Measurements from ENCODE around the gene CCZ1. TPM values are rescaled to one million over a fixed set of nuclear protein-coding genes. Genes with fewer than 3 reads are reported as not detected.
"Not testable (repeated sequence)": the region's sequence is repeated elsewhere in the genome, so short reads cannot be mapped to it uniquely, and the experiment has no call there.

CCZ1 gene
- total and polyA plus RNA-seq, 9 of the 15 experiments (the other 6 are each of a cell fraction or from before 2014, with no cell fraction given): 34.5 to 94.6 (median 78.1) TPM

DNA sequence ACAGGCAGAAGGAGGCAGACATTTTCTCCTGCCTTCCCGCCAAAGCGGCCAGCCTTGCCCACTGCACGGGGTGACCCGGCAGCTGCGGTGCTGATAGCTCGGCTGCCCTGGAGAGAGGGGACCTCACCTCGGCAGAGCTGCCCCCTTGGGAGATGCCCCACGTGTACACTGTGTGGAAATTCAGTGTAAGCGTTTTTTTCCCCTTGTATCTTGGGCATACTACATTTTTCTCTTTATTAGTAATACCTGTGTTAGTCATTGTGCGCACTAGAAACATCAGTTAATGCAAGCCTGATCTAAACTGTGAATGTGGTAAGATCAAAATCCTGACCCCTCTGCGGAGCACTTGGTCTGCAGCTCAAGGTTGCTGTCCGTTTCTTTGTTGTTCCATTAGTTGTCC lies 26.1 kb downstream of the CCZ1 start:
- POLR2A ChIA-PET; H3K36me3 ChIP-seq (ENCODE audit: control insufficient read depth, insufficient read depth, low read length); H4K20me1 ChIP-seq (replicated peaks; ENCODE audit: control insufficient read depth, insufficient read depth, low read length); H2AFZ ChIP-seq (ENCODE audit: low read depth, low read length); H3K27ac ChIP-seq (ENCODE audit: extremely low read depth, low read depth, low read length); H3K4me1 ChIP-seq (replicated peaks in 1 of 2; ENCODE audit: control insufficient read depth in 2 of 2, insufficient read depth in 2 of 2, low read length in 2 of 2); FAIRE-seq; H3K9me3 ChIP-seq (replicated peaks; ENCODE audit: control insufficient read depth, insufficient read depth, low read depth, low read length); H3K9ac ChIP-seq (ENCODE audit: insufficient read depth in 1 of 2, low read depth in 2 of 2, low read length in 2 of 2); ATAC-seq; intact Hi-C loops (cut with micrococcal nuclease); H3K4me3 ChIP-seq; DNase-seq (ENCODE audit: extremely low read depth in 1 of 4, low spot score in 3 of 4); H3K27me3 ChIP-seq (ENCODE audit: control insufficient read depth in 2 of 2, insufficient read depth in 2 of 2, low read length in 2 of 2); H3K4me2 ChIP-seq (ENCODE audit: insufficient read depth, low read length); CTCF ChIA-PET (ENCODE audit: low intra/inter-chr PET ratio); H3K9me1 ChIP-seq (ENCODE audit: control insufficient read depth, insufficient read depth, low read length); in situ Hi-C loops (cut with MboI); BruUV-seq (replicated peaks); H3K79me2 ChIP-seq (ENCODE audit: control insufficient read depth, insufficient read depth, low read length): not testable (repeated sequence)
- no CpG with 5 or more reads among the region's 12 CpGs for WGBS (ENCODE audit: insufficient coverage, low coverage, missing lambda C conversion rate)

DNA sequence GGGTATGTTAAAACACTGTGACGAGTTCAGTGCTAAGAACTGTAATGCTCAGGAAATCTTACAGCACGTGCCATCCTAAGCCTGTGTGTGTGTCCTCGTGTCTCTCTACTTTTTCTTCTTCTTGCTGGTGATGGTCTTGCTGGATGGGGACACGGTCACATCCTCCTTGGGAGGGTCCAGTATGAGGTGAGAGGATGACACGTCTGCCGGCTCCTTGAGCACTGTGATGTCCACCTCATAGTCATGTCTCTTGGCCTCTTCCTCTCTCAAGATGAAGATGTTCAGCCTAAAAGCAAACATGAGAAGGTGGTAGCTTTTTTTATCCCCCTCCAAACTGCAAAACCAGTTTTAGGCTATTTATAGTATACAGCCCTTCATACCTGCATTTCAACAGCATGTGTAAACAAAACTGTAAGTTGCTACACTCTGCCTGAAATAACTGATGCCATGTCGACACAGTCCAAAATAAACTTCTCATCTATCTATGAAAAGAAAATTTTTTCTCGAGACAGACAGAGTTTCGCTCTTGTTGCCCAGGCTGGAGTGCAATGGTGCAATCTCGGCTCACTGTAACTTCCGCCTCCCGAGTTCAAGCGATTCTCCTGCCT lies 27.8 kb downstream of the CCZ1 start:
- H3K27me3 ChIP-seq (ENCODE audit: control insufficient read depth in 2 of 2, insufficient read depth in 2 of 2, low read length in 2 of 2); H3K36me3 ChIP-seq (ENCODE audit: control insufficient read depth, insufficient read depth, low read length); intact Hi-C loops (cut with micrococcal nuclease); H2AFZ ChIP-seq (ENCODE audit: low read depth, low read length); FAIRE-seq; CTCF ChIA-PET (ENCODE audit: low intra/inter-chr PET ratio); DNase-seq (ENCODE audit: extremely low read depth in 1 of 4, low spot score in 3 of 4); H4K20me1 ChIP-seq (replicated peaks; ENCODE audit: control insufficient read depth, insufficient read depth, low read length); in situ Hi-C loops (cut with MboI); H3K27ac ChIP-seq (ENCODE audit: extremely low read depth, low read depth, low read length); BruUV-seq (replicated peaks); H3K9me3 ChIP-seq (replicated peaks; ENCODE audit: control insufficient read depth, insufficient read depth, low read depth, low read length); H3K4me1 ChIP-seq (replicated peaks in 1 of 2; ENCODE audit: control insufficient read depth in 2 of 2, insufficient read depth in 2 of 2, low read length in 2 of 2); ATAC-seq; H3K79me2 ChIP-seq (ENCODE audit: control insufficient read depth, insufficient read depth, low read length); H3K4me2 ChIP-seq (ENCODE audit: insufficient read depth, low read length); POLR2A ChIA-PET; H3K9ac ChIP-seq (ENCODE audit: insufficient read depth in 1 of 2, low read depth in 2 of 2, low read length in 2 of 2); H3K9me1 ChIP-seq (ENCODE audit: control insufficient read depth, insufficient read depth, low read length); H3K4me3 ChIP-seq: not testable (repeated sequence)
- no CpG with 5 or more reads among the region's 13 CpGs for WGBS (ENCODE audit: insufficient coverage, low coverage, missing lambda C conversion rate)

DNA sequence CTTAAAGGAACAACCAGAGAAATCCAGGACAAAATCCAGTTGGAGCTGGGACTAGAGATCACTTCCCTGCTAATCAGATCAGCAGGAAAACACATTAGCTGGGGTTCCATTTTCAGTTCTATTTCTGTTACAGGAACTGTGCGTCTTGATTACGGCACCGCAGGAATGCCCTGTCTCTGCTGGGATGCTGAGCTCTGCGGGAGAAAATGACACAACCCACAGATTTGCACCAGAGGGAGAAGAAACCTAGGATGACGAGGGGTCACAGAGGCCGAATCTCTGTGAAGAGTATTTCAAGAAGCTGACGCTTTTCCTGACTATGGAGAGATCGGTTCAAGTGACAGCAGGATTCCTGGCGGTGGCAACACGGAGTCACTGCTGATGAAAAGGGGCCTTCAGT lies 31.8 kb downstream of the CCZ1 start:
- H3K79me2 ChIP-seq (ENCODE audit: control insufficient read depth, insufficient read depth, low read length); H3K36me3 ChIP-seq (ENCODE audit: control insufficient read depth, insufficient read depth, low read length); H3K4me3 ChIP-seq; intact Hi-C loops (cut with micrococcal nuclease); ATAC-seq; DNase-seq (ENCODE audit: extremely low read depth in 1 of 4, low spot score in 3 of 4); H3K9me3 ChIP-seq (replicated peaks; ENCODE audit: control insufficient read depth, insufficient read depth, low read depth, low read length); in situ Hi-C loops (cut with MboI); BruUV-seq (replicated peaks); H3K27me3 ChIP-seq (ENCODE audit: control insufficient read depth in 2 of 2, insufficient read depth in 2 of 2, low read length in 2 of 2); H3K4me1 ChIP-seq (replicated peaks in 1 of 2; ENCODE audit: control insufficient read depth in 2 of 2, insufficient read depth in 2 of 2, low read length in 2 of 2); H2AFZ ChIP-seq (ENCODE audit: low read depth, low read length); H3K4me2 ChIP-seq (ENCODE audit: insufficient read depth, low read length); H3K27ac ChIP-seq (ENCODE audit: extremely low read depth, low read depth, low read length); H3K9ac ChIP-seq (ENCODE audit: insufficient read depth in 1 of 2, low read depth in 2 of 2, low read length in 2 of 2); CTCF ChIA-PET (ENCODE audit: low intra/inter-chr PET ratio); FAIRE-seq; POLR2A ChIA-PET; H3K9me1 ChIP-seq (ENCODE audit: control insufficient read depth, insufficient read depth, low read length); H4K20me1 ChIP-seq (replicated peaks; ENCODE audit: control insufficient read depth, insufficient read depth, low read length): not testable (repeated sequence)
- no CpG with 5 or more reads among the region's 10 CpGs for WGBS (ENCODE audit: insufficient coverage, low coverage, missing lambda C conversion rate)

GRCh38 chr7:5931250-5931649 lies 32.7 kb downstream of the CCZ1 start:
- BruUV-seq (replicated peaks); intact Hi-C loops (cut with micrococcal nuclease); CTCF ChIA-PET (ENCODE audit: low intra/inter-chr PET ratio); POLR2A ChIA-PET; H3K27me3 ChIP-seq (ENCODE audit: control insufficient read depth in 2 of 2, insufficient read depth in 2 of 2, low read length in 2 of 2); H3K9ac ChIP-seq (ENCODE audit: insufficient read depth in 1 of 2, low read depth in 2 of 2, low read length in 2 of 2); H2AFZ ChIP-seq (ENCODE audit: low read depth, low read length); H3K4me1 ChIP-seq (replicated peaks in 1 of 2; ENCODE audit: control insufficient read depth in 2 of 2, insufficient read depth in 2 of 2, low read length in 2 of 2); FAIRE-seq; H3K36me3 ChIP-seq (ENCODE audit: control insufficient read depth, insufficient read depth, low read length); ATAC-seq; in situ Hi-C loops (cut with MboI); H3K4me2 ChIP-seq (ENCODE audit: insufficient read depth, low read length); H3K4me3 ChIP-seq; H4K20me1 ChIP-seq (replicated peaks; ENCODE audit: control insufficient read depth, insufficient read depth, low read length); H3K9me1 ChIP-seq (ENCODE audit: control insufficient read depth, insufficient read depth, low read length); H3K9me3 ChIP-seq (replicated peaks; ENCODE audit: control insufficient read depth, insufficient read depth, low read depth, low read length); H3K79me2 ChIP-seq (ENCODE audit: control insufficient read depth, insufficient read depth, low read length); H3K27ac ChIP-seq (ENCODE audit: extremely low read depth, low read depth, low read length): not testable (repeated sequence)
- 46% methylated on average over 12 of the region's 14 CpGs for WGBS (ENCODE audit: insufficient coverage, low coverage, missing lambda C conversion rate)
- DNase-seq (ENCODE audit: extremely low read depth in 1 of 4, low spot score in 3 of 4): peak in 2 of 4 experiments; percentile 2 to 3

All from K562 (cell line).